T47D (cell line): ENCODE results near the gene GALNT15.

Experiments
- DNase-seq, 2 experiments: peaks; one replicate each; pipeline versions ENCODE4 v3.0.0 to v3.0.0-alpha.2; 2011 to 2012; ENCODE audit warnings: low read depth in 1 of 2, low spot score in 1 of 2
- JUND ChIP-seq: IDR thresholded peaks from 2 replicates; pipeline ENCODE4 v1.6.1; 2012; ENCODE audit warnings: low read depth
- in situ Hi-C: cut with HindIII; loops from 2 replicates; pipeline ENCODE4 v1.10.0; 2016; ENCODE audit warnings: low sequenced_read_pairs, low pct_unique_long_range_greater_than_20kb

The GALNT15 gene

GRCh38 chr3:16173283-16174025 is 1.0 kb upstream of the GALNT15 start:
- in situ Hi-C loops, result no loop called here
- DNase-seq, result no peak
- TF ChIP-seq JUND, result no peak

GRCh38 chr3:16174026-16174355 is 489 bp upstream of the GALNT15 start:
- no peak for TF ChIP-seq JUND
- in situ Hi-C loops, result no loop called here
- DNase-seq, result no peak

- no peak for DNase-seq
- in situ Hi-C loops, result no loop called here
- TF ChIP-seq JUND, result no peak
Observed at GRCh38 chr3:16174976-16175901, 759 bp downstream of the GALNT15 start.

- in situ Hi-C loops, result no loop called here
- no peak for DNase-seq
- TF ChIP-seq JUND, result no peak
Observed at GRCh38 chr3:16176391-16177030, 2.0 kb downstream of the GALNT15 start.

- no peak for DNase-seq
- in situ Hi-C loops, result no loop called here
- no peak for TF ChIP-seq JUND
Observed at GRCh38 chr3:16177382-16177781, 2.9 kb downstream of the GALNT15 start.

GRCh38 chr3:16177962-16178627 is 3.6 kb downstream of the GALNT15 start:
- no peak for TF ChIP-seq JUND
- in situ Hi-C loops, result no loop called here
- peak; percentile 68 to 73 for DNase-seq

- no peak for DNase-seq
- in situ Hi-C loops, result no loop called here
- TF ChIP-seq JUND, result no peak
Observed at GRCh38 chr3:16178628-16178988, 4.1 kb downstream of the GALNT15 start.

GRCh38 chr3:16179261-16179660 is 4.8 kb downstream of the GALNT15 start:
- in situ Hi-C loops, result no loop called here
- no peak for TF ChIP-seq JUND
- no peak for DNase-seq

- no peak for DNase-seq
- TF ChIP-seq JUND, result no peak
- in situ Hi-C loops, result no loop called here
Observed at GRCh38 chr3:16179771-16180736, 5.6 kb downstream of the GALNT15 start.

GRCh38 chr3:16180737-16181134 is 6.3 kb downstream of the GALNT15 start:
- TF ChIP-seq JUND, result no peak
- no peak for DNase-seq
- in situ Hi-C loops, result no loop called here

- no peak for TF ChIP-seq JUND
- in situ Hi-C loops, result no loop called here
- no peak for DNase-seq
Observed at GRCh38 chr3:16181361-16181760, 6.9 kb downstream of the GALNT15 start.
